GM12892 (cell line): ENCODE data around the gene MAP2K2.

Experiments used
- POLR2A ChIP-seq: IDR thresholded peaks from 2 replicates; pipeline ENCODE4 v1.6.1; 2011; ENCODE audit warnings: low read depth, low read length, control low read depth
- POLR2AphosphoS5 ChIP-seq: IDR thresholded peaks from 2 replicates; pipeline ENCODE4 v1.6.1; 2011; ENCODE audit warnings: low read depth, low read length, control low read depth
- TAF1 ChIP-seq: IDR thresholded peaks from 2 replicates; pipeline ENCODE4 v1.6.1; 2011; ENCODE audit warnings: low read depth, mild to moderate bottlenecking, control low read depth, low read length, borderline replicate concordance

- TF ChIP-seq POLR2A (no peak), TAF1 (no peak), POLR2AphosphoS5 (no peak)
Measured at GRCh38 chr19:4059891-4060620, 63.9 kb downstream of the MAP2K2 start.
